Cortex of kidney (tissue), 1 donor: ENCODE measurements around the gene DIS3.
"Not testable (repeated sequence)": the region's sequence is repeated elsewhere in the genome, so short reads cannot be mapped to it uniquely, and the experiment has no call there.

Source experiments
- DNase-seq: peaks from one replicate; lab custom pipeline; 2025; lab: John Stamatoyannopoulos, UW

DIS3 gene

GRCh38 chr13:72751220-72751619 lies 30.5 kb downstream of the DIS3 start:
- no peak for DNase-seq

- no peak for DNase-seq
Observed at GRCh38 chr13:72745260-72745659, 36.4 kb downstream of the DIS3 start.

GRCh38 chr13:72740015-72740414 lies 41.7 kb downstream of the DIS3 start:
- no peak for DNase-seq

- no peak for DNase-seq
Observed at GRCh38 chr13:72737033-72737432, 44.7 kb downstream of the DIS3 start.

GRCh38 chr13:72728290-72728605 lies 53.5 kb downstream of the DIS3 start:
- no peak for DNase-seq

- DNase-seq, result peak; percentile 75
Observed at GRCh38 chr13:72727417-72728289, 54.0 kb downstream of the DIS3 start, which contains the start of the genes BORA and MZT1. TSS of gene BORA (plus strand) at chr13:72727923. CDS start at chr13:72728941, 1,018 bp downstream. TSS of gene MZT1 (minus strand) at chr13:72727629. CDS start at chr13:72727602, 27 bp downstream.

- no peak for DNase-seq
Observed at GRCh38 chr13:72726726-72727416, 54.8 kb downstream of the DIS3 start.

GRCh38 chr13:72726185-72726584 lies 55.5 kb downstream of the DIS3 start:
- DNase-seq, result not testable (repeated sequence)

GRCh38 chr13:72716776-72717175 lies 64.9 kb downstream of the DIS3 start:
- DNase-seq, result no peak
